ENCODE data around the gene CLIC5. TPM values are rescaled to one million over a fixed set of nuclear protein-coding genes. Genes with fewer than 3 reads are reported as not detected.

The CLIC5 gene
- total RNA-seq, 1 donor = not detected

DNA sequence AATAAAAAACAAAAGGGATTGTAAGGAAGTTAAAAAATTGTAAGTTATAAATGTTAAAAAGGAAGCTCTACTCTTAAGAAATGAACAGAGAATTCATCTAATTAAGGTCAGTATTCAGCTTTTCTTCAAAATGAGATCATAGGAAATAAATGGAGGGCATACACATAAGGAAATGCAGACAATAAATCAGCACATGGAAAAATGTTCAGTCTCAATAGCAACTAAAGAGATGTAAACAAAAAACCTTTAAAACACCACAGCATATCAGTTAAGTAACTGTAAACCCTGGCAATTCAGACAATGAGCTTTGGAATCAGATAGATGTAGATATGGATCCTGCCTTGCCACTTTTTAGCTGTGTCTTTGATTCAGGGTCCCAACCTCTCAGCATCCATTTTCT lies 24.0 kb upstream of the CLIC5 start:
- TF ChIP-seq, protein P1, sequence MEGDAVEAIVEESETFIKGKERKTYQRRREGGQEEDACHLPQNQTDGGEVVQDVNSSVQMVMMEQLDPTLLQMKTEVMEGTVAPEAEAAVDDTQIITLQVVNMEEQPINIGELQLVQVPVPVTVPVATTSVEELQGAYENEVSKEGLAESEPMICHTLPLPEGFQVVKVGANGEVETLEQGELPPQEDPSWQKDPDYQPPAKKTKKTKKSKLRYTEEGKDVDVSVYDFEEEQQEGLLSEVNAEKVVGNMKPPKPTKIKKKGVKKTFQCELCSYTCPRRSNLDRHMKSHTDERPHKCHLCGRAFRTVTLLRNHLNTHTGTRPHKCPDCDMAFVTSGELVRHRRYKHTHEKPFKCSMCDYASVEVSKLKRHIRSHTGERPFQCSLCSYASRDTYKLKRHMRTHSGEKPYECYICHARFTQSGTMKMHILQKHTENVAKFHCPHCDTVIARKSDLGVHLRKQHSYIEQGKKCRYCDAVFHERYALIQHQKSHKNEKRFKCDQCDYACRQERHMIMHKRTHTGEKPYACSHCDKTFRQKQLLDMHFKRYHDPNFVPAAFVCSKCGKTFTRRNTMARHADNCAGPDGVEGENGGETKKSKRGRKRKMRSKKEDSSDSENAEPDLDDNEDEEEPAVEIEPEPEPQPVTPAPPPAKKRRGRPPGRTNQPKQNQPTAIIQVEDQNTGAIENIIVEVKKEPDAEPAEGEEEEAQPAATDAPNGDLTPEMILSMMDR (IDR thresholded peaks at IDR 0.05; ENCODE audit: insufficient read depth, low read depth, low read length) = no peak
- H3K4me3 ChIP-seq (ENCODE audit: low read depth, low read length) = no peak overlapping the region
- no peak for DNase-seq (ENCODE audit: low read depth)

DNA sequence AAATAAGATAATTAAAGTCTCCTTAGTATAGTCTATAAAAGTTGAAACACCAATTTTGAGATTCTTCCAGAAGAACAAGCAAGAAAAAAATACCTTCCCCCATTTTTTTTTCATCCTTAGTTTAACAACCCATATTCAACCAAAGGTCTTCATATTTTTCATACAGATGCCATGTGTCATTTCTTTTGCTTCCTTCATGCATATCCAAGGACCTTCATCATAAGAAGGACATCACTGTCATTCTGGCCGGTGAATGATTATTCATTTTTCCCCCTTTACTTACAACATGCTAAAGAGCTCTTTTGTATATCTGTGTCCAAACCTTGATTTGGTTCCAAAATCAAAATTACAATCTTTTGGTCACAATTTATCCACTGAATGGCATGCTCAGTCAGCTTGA lies 21.3 kb upstream of the CLIC5 start:
- no peak for DNase-seq (ENCODE audit: low read depth)
- TF ChIP-seq, protein P1 (IDR thresholded peaks at IDR 0.05; ENCODE audit: insufficient read depth, low read depth, low read length) = no peak

GRCh38 chr6:46035242-46035641 lies 19.6 kb upstream of the CLIC5 start:
- TF ChIP-seq, protein P1 (IDR thresholded peaks at IDR 0.05; ENCODE audit: insufficient read depth, low read depth, low read length) = no peak

More for the DNA sequence above, 21.3 kb upstream of the CLIC5 start:
- H3K4me3 ChIP-seq (ENCODE audit: low read depth, low read length) = no peak overlapping the region

GRCh38 chr6:46032110-46032998 lies 16.7 kb upstream of the CLIC5 start:
- TF ChIP-seq, protein P1 (IDR thresholded peaks at IDR 0.05; ENCODE audit: insufficient read depth, low read depth, low read length) = no peak
- no peak for DNase-seq (ENCODE audit: low read depth)
- H3K4me3 ChIP-seq (ENCODE audit: low read depth, low read length) = no peak overlapping the region

More at GRCh38 chr6:46035242-46035641, 19.6 kb upstream of the CLIC5 start:
- no peak for DNase-seq (ENCODE audit: low read depth)
- H3K4me3 ChIP-seq (ENCODE audit: low read depth, low read length) = no peak overlapping the region

DNA sequence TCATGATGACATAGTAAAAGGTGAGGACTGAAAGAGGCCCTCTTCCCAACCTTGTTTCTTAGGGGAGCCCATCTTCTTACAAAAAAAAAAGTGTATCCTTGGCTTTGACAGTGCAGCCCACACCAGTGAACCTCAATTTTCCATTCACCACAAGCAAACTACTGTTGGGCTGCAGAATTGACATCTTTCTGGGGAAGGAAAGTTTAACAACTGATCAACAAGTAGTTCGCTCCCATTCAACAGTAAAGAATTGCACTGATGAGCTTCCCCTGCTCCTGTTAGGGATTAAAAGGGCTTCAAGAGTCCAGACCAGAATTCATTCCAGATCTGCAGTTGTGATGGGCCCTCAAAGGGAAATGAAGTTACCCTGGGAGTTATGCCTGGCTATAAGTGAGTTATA lies 13.9 kb upstream of the CLIC5 start:
- TF ChIP-seq, protein P1 (IDR thresholded peaks at IDR 0.05; ENCODE audit: insufficient read depth, low read depth, low read length) = no peak
- no peak overlapping the region for H3K4me3 ChIP-seq (ENCODE audit: low read depth, low read length)
- no peak for DNase-seq (ENCODE audit: low read depth)

- H3K4me3 ChIP-seq (ENCODE audit: low read depth, low read length) = no peak overlapping the region
- TF ChIP-seq, protein P1 (IDR thresholded peaks at IDR 0.05; ENCODE audit: insufficient read depth, low read depth, low read length) = no peak
- no peak for DNase-seq (ENCODE audit: low read depth)
These were observed 10.6 kb upstream of the CLIC5 start for GRCh38 chr6:46026307-46026706.
